ENCODE results near the gene ARMC5. TPM values are rescaled to one million over a fixed set of nuclear protein-coding genes. Genes with fewer than 3 reads are reported as not detected.
A peak's percentile ranks its signal among the peaks of the same experiment; 100 is the strongest.
"Not testable (repeated sequence)": the region's sequence is repeated elsewhere in the genome, so short reads cannot be mapped to it uniquely, and the experiment has no call there.

The ARMC5 gene
- total and polyA plus RNA-seq, 4 experiments from 2014 or later, result 4.3 to 7.0 (median 6.3) TPM

GRCh38 chr16:31416371-31416770 is 42.9 kb upstream of the ARMC5 start:
- Histone ChIP-seq H3K36me3 (ENCODE audit: insufficient read depth, low read length) (no peaks in the 10 kb centered on the region), H3K4me1 (ENCODE audit: insufficient read depth, low read length) (no peaks in the 10 kb centered on the region), H3K9me3 (ENCODE audit: control insufficient read depth in 1 of 2, low read length in 2 of 2) (no peaks in the 10 kb centered on the region), H3K27ac (ENCODE audit: low read depth, low read length) (no peak overlapping the region), H3K4me3 (ENCODE audit: low read length in 2 of 2) (no peak overlapping the region), H3K27me3 (ENCODE audit: insufficient read depth, low read length) (no peaks in the 10 kb centered on the region)
- Mint-ChIP-seq H3K36me3 (no peaks in the 10 kb centered on the region), H3K4me1 (peaks cover 4 to 15% (median 12%) of the 10 kb centered on the region in 4 donors), H3K27me3 (peaks cover 3 to 7% of the 10 kb centered on the region in 2 donors), H3K9me3 (peaks cover 0 to 2% (median 0%) of the 10 kb centered on the region in 8 donors), H3K4me3 (no peak overlapping the region), H3K27ac (peak overlapping the region in 1 of 7 donors; percentile 51)
- ChIA-PET POLR2A (ENCODE audit: partially characterized antibody) (no interaction called here), CTCF (ENCODE audit: partially characterized antibody) (no interaction called here)
- intact Hi-C loops (cut with micrococcal nuclease), result no loop called here
- DNase-seq, result no peak

GRCh38 chr16:31417036-31417435 is 42.3 kb upstream of the ARMC5 start:
- H3K36me3 Mint-ChIP-seq; H3K4me3 ChIP-seq (ENCODE audit: low read length in 2 of 2); H3K9me3 ChIP-seq (ENCODE audit: control insufficient read depth in 1 of 2, low read length in 2 of 2); POLR2A ChIA-PET (ENCODE audit: partially characterized antibody); H3K27me3 ChIP-seq (ENCODE audit: insufficient read depth, low read length); H3K4me3 Mint-ChIP-seq; intact Hi-C loops (cut with micrococcal nuclease); H3K9me3 Mint-ChIP-seq; H3K27me3 Mint-ChIP-seq; DNase-seq; H3K36me3 ChIP-seq (ENCODE audit: insufficient read depth, low read length); H3K4me1 ChIP-seq (ENCODE audit: insufficient read depth, low read length); H3K27ac Mint-ChIP-seq; CTCF ChIA-PET (ENCODE audit: partially characterized antibody); H3K27ac ChIP-seq (ENCODE audit: low read depth, low read length): not testable (repeated sequence)
- peaks cover 4 to 20% (median 15%) of the 10 kb centered on the region in 4 donors for H3K4me1 Mint-ChIP-seq

GRCh38 chr16:31417916-31418315 is 41.4 kb upstream of the ARMC5 start:
- no peaks in the 10 kb centered on the region for H3K27me3 ChIP-seq (ENCODE audit: insufficient read depth, low read length)
- peaks cover 3 to 6% of the 10 kb centered on the region in 2 donors for H3K27me3 Mint-ChIP-seq
- H3K9me3 Mint-ChIP-seq, result peaks cover 0 to 2% (median 0%) of the 10 kb centered on the region in 8 donors
- H3K4me1 Mint-ChIP-seq, result peaks cover 4 to 20% (median 15%) of the 10 kb centered on the region in 4 donors
- H3K36me3 Mint-ChIP-seq, result no peaks in the 10 kb centered on the region
- no peaks in the 10 kb centered on the region for H3K36me3 ChIP-seq (ENCODE audit: insufficient read depth, low read length)
- H3K9me3 ChIP-seq (ENCODE audit: control insufficient read depth in 1 of 2, low read length in 2 of 2), result no peaks in the 10 kb centered on the region
- intact Hi-C loops (cut with micrococcal nuclease), result no loop called here
- H3K4me3 ChIP-seq (ENCODE audit: low read length in 2 of 2), result no peak overlapping the region
- DNase-seq, result no peak
- H3K4me1 ChIP-seq (ENCODE audit: insufficient read depth, low read length), result no peaks in the 10 kb centered on the region
- POLR2A ChIA-PET (ENCODE audit: partially characterized antibody), result no interaction called here
- H3K27ac Mint-ChIP-seq, result no peak overlapping the region
- H3K27ac ChIP-seq (ENCODE audit: low read depth, low read length), result no peak overlapping the region
- CTCF ChIA-PET (ENCODE audit: partially characterized antibody), result no interaction called here
- H3K4me3 Mint-ChIP-seq, result no peak overlapping the region

- H3K27ac ChIP-seq (ENCODE audit: low read depth, low read length), result no peak overlapping the region
- Mint-ChIP-seq H3K9me3 (peaks cover 0 to 2% (median 0%) of the 10 kb centered on the region in 8 donors), H3K36me3 (no peaks in the 10 kb centered on the region), H3K4me1 (peaks cover 2 to 27% (median 16%) of the 10 kb centered on the region in 4 donors), H3K27me3 (peaks cover 3 to 6% of the 10 kb centered on the region in 2 donors), H3K4me3 (no peak overlapping the region), H3K27ac (no peak overlapping the region)
- DNase-seq, result no peak
- no peak overlapping the region for H3K4me3 ChIP-seq (ENCODE audit: low read length in 2 of 2)
- CTCF ChIA-PET (ENCODE audit: partially characterized antibody), result interaction anchor here (1.6 kb wide), 1 partner anchor 23 kb away, joined by 4 read pairs; the partner anchor contains the start of gene ZNF843
- H3K9me3 ChIP-seq (ENCODE audit: control insufficient read depth in 1 of 2, low read length in 2 of 2), result no peaks in the 10 kb centered on the region
- H3K27me3 ChIP-seq (ENCODE audit: insufficient read depth, low read length), result no peaks in the 10 kb centered on the region
- H3K36me3 ChIP-seq (ENCODE audit: insufficient read depth, low read length), result no peaks in the 10 kb centered on the region
- intact Hi-C loops (cut with micrococcal nuclease), result no loop called here
- POLR2A ChIA-PET (ENCODE audit: partially characterized antibody), result interaction anchor here (0.6 kb wide), 1 partner anchor 84 kb away, joined by 3 read pairs; no protein-coding TSS in a partner anchor
- no peaks in the 10 kb centered on the region for H3K4me1 ChIP-seq (ENCODE audit: insufficient read depth, low read length)
These were observed 39.3 kb upstream of the ARMC5 start for GRCh38 chr16:31420037-31420436.

GRCh38 chr16:31421587-31421986 is 37.7 kb upstream of the ARMC5 start:
- peak in 2 of 5 donors; percentile 17 to 60 for DNase-seq
- Histone ChIP-seq H3K27me3 (ENCODE audit: insufficient read depth, low read length) (no peaks in the 10 kb centered on the region), H3K9me3 (ENCODE audit: control insufficient read depth in 1 of 2, low read length in 2 of 2) (no peaks in the 10 kb centered on the region), H3K4me3 (ENCODE audit: low read length in 2 of 2) (no peak overlapping the region), H3K4me1 (ENCODE audit: insufficient read depth, low read length) (no peaks in the 10 kb centered on the region), H3K36me3 (ENCODE audit: insufficient read depth, low read length) (no peaks in the 10 kb centered on the region), H3K27ac (ENCODE audit: low read depth, low read length) (no peak overlapping the region)
- no peaks in the 10 kb centered on the region for H3K36me3 Mint-ChIP-seq
- H3K27me3 Mint-ChIP-seq, result no peaks in the 10 kb centered on the region
- no peaks in the 10 kb centered on the region for H3K9me3 Mint-ChIP-seq
- ChIA-PET CTCF (ENCODE audit: partially characterized antibody) (no interaction called here), POLR2A (ENCODE audit: partially characterized antibody) (no interaction called here)
- peaks cover 0 to 20% (median 13%) of the 10 kb centered on the region in 4 donors for H3K4me1 Mint-ChIP-seq
- H3K4me3 Mint-ChIP-seq, result peak overlapping the region in 2 of 8 donors; percentile 20 to 61
- peak overlapping the region in 2 of 7 donors; percentile 36 to 79 for H3K27ac Mint-ChIP-seq
- intact Hi-C loops (cut with micrococcal nuclease), result no loop called here

GRCh38 chr16:31423241-31423640 is 36.1 kb upstream of the ARMC5 start:
- Histone ChIP-seq H3K27ac (ENCODE audit: low read depth, low read length) (no peak overlapping the region), H3K4me3 (ENCODE audit: low read length in 2 of 2) (no peak overlapping the region), H3K4me1 (ENCODE audit: insufficient read depth, low read length) (peaks cover 4% of the 10 kb centered on the region), H3K9me3 (ENCODE audit: control insufficient read depth in 1 of 2, low read length in 2 of 2) (no peaks in the 10 kb centered on the region), H3K36me3 (ENCODE audit: insufficient read depth, low read length) (no peaks in the 10 kb centered on the region), H3K27me3 (ENCODE audit: insufficient read depth, low read length) (no peaks in the 10 kb centered on the region)
- ChIA-PET CTCF (ENCODE audit: partially characterized antibody) (no interaction called here), POLR2A (ENCODE audit: partially characterized antibody) (no interaction called here)
- Mint-ChIP-seq H3K9me3 (no peaks in the 10 kb centered on the region), H3K27me3 (no peaks in the 10 kb centered on the region), H3K4me1 (peaks cover under 1 to 20% (median 12%) of the 10 kb centered on the region in 4 donors), H3K36me3 (no peaks in the 10 kb centered on the region), H3K4me3 (no peak overlapping the region), H3K27ac (no peak overlapping the region)
- intact Hi-C loops (cut with micrococcal nuclease), result no loop called here
- DNase-seq, result no peak

- POLR2A ChIA-PET (ENCODE audit: partially characterized antibody), result no interaction called here
- Histone ChIP-seq H3K27ac (ENCODE audit: low read depth, low read length) (no peak overlapping the region), H3K4me3 (ENCODE audit: low read length in 2 of 2) (no peak overlapping the region), H3K9me3 (ENCODE audit: control insufficient read depth in 1 of 2, low read length in 2 of 2) (no peaks in the 10 kb centered on the region), H3K36me3 (ENCODE audit: insufficient read depth, low read length) (no peaks in the 10 kb centered on the region), H3K27me3 (ENCODE audit: insufficient read depth, low read length) (no peaks in the 10 kb centered on the region), H3K4me1 (ENCODE audit: insufficient read depth, low read length) (peaks cover 4% of the 10 kb centered on the region)
- Mint-ChIP-seq H3K4me1 (peaks cover 1 to 22% (median 14%) of the 10 kb centered on the region in 4 donors), H3K36me3 (no peaks in the 10 kb centered on the region), H3K27ac (peak overlapping the region in 1 of 7 donors; percentile 32), H3K27me3 (no peaks in the 10 kb centered on the region), H3K4me3 (no peak overlapping the region), H3K9me3 (no peaks in the 10 kb centered on the region)
- intact Hi-C loops (cut with micrococcal nuclease), result no loop called here
- CTCF ChIA-PET (ENCODE audit: partially characterized antibody), result no interaction called here
- DNase-seq, result no peak
These were observed 35.5 kb upstream of the ARMC5 start for GRCh38 chr16:31423801-31424200.
